ENCODE data around the gene FAM89A. TPM values are rescaled to one million over a fixed set of nuclear protein-coding genes. Genes with fewer than 3 reads are reported as not detected.

The FAM89A gene
- total RNA-seq, 2 experiments from 2014 or later, result 5.6 to 9.7 TPM

- intact Hi-C loops (cut with micrococcal nuclease; ENCODE audit: unreplicated experiment), result no loop called here
- BruUV-seq (replicated peaks), result no TSS peak
- H3K4me3 ChIP-seq (ENCODE audit: low read depth, low read length, poor library complexity, severe bottlenecking), result no peak overlapping the region
- no peak overlapping the region for H3K4me2 ChIP-seq (ENCODE audit: low read length)
- peaks cover 20% of the 10 kb centered on the region; the same call in 1 of the 2 replicates for H3K79me2 ChIP-seq (ENCODE audit: insufficient read depth, low read depth, low read length)
- H3K36me3 ChIP-seq (ENCODE audit: insufficient read depth, low read length), result peaks cover 17% of the 10 kb centered on the region
- POLR2A ChIA-PET, result interaction anchor here (0.7 kb wide), 1 partner anchor 26 kb away, joined by 6 read pairs; no protein-coding TSS in a partner anchor
- no peak overlapping the region for H3K27ac ChIP-seq (ENCODE audit: low read depth, low read length, poor library complexity, severe bottlenecking)
- peaks cover 19% of the 10 kb centered on the region for H3K4me1 ChIP-seq (ENCODE audit: insufficient read depth, low read length, poor library complexity, severe bottlenecking)
- no peaks in the 10 kb centered on the region for H3K9me3 ChIP-seq (ENCODE audit: low read length)
- H4K20me1 ChIP-seq (ENCODE audit: insufficient read depth, low read length), result no peaks in the 10 kb centered on the region; the same call in none of the 2 replicates
- DNase-seq (ENCODE audit: low spot score), result no peak
- CTCF ChIA-PET (ENCODE audit: unreplicated experiment), result no interaction called here
- no peaks in the 10 kb centered on the region for H3K9me2 ChIP-seq (ENCODE audit: insufficient read depth, low read length)
- H2AFZ ChIP-seq (ENCODE audit: low read length), result no peak overlapping the region
- TF ChIP-seq CTCF (conservative IDR thresholded peaks at IDR 0.05; ENCODE audit: low read length) (no peak), EZH2phosphoT487 (IDR thresholded peaks at IDR 0.05; ENCODE audit: borderline replicate concordance, low read depth, low read length) (no peak)
Measured at GRCh38 chr1:230983811-230984210, 56.2 kb downstream of the FAM89A start.

- Histone ChIP-seq H3K4me1 (ENCODE audit: insufficient read depth, low read length, poor library complexity, severe bottlenecking) (peaks cover 19% of the 10 kb centered on the region), H3K4me3 (ENCODE audit: low read depth, low read length, poor library complexity, severe bottlenecking) (no peak overlapping the region), H3K27ac (ENCODE audit: low read depth, low read length, poor library complexity, severe bottlenecking) (no peak overlapping the region), H2AFZ (ENCODE audit: low read length) (no peak overlapping the region), H3K9me2 (ENCODE audit: insufficient read depth, low read length) (no peaks in the 10 kb centered on the region), H3K9me3 (ENCODE audit: low read length) (no peaks in the 10 kb centered on the region), H3K79me2 (ENCODE audit: insufficient read depth, low read depth, low read length) (peaks cover 24% of the 10 kb centered on the region; the same call in 1 of the 2 replicates), H3K4me2 (ENCODE audit: low read length) (no peak overlapping the region), H3K36me3 (ENCODE audit: insufficient read depth, low read length) (peaks cover 17% of the 10 kb centered on the region), H4K20me1 (ENCODE audit: insufficient read depth, low read length) (no peaks in the 10 kb centered on the region; the same call in none of the 2 replicates)
- BruUV-seq (replicated peaks), result no TSS peak
- ChIA-PET POLR2A (interaction anchor here (0.5 to 1.5 kb wide), 5 partner anchors 8 to 575 kb away, joined by 3 to 5 read pairs (median 3); no protein-coding TSS in a partner anchor), CTCF (ENCODE audit: unreplicated experiment) (no interaction called here)
- TF ChIP-seq EZH2phosphoT487 (IDR thresholded peaks at IDR 0.05; ENCODE audit: borderline replicate concordance, low read depth, low read length), result no peak
- no peak for TF ChIP-seq CTCF (conservative IDR thresholded peaks at IDR 0.05; ENCODE audit: low read length)
- DNase-seq (ENCODE audit: low spot score), result no peak
- intact Hi-C loops (cut with micrococcal nuclease; ENCODE audit: unreplicated experiment), result no loop called here
Measured at GRCh38 chr1:230982696-230983095, 57.4 kb downstream of the FAM89A start.

GRCh38 chr1:230979952-230980351 lies 60.1 kb downstream of the FAM89A start:
- CTCF ChIA-PET (ENCODE audit: unreplicated experiment), result interaction anchor here (1.0 kb wide), 1 partner anchor 58 kb away, joined by 3 read pairs; no protein-coding TSS in a partner anchor
- H3K36me3 ChIP-seq (ENCODE audit: insufficient read depth, low read length), result peaks cover 29% of the 10 kb centered on the region
- H3K4me1 ChIP-seq (ENCODE audit: insufficient read depth, low read length, poor library complexity, severe bottlenecking), result peaks cover 22% of the 10 kb centered on the region
- BruUV-seq (replicated peaks), result no TSS peak
- intact Hi-C loops (cut with micrococcal nuclease; ENCODE audit: unreplicated experiment), result loop anchor here (1.0 to 5.0 kb wide), 7 partner anchors 58 to 632 kb away; partner anchors contain the start of gene COG2
- H3K79me2 ChIP-seq (ENCODE audit: insufficient read depth, low read depth, low read length), result peaks cover 41% of the 10 kb centered on the region; the same call in 1 of the 2 replicates
- peaks cover 7% of the 10 kb centered on the region; the same call in 1 of the 2 replicates for H4K20me1 ChIP-seq (ENCODE audit: insufficient read depth, low read length)
- H2AFZ ChIP-seq (ENCODE audit: low read length), result peak overlapping the region; percentile 89
- no peaks in the 10 kb centered on the region for H3K9me3 ChIP-seq (ENCODE audit: low read length)
- POLR2A ChIA-PET, result interaction anchor here (1.1 kb wide), 1 partner anchor 9 kb away, joined by 7 read pairs; no protein-coding TSS in a partner anchor
- no peaks in the 10 kb centered on the region for H3K9me2 ChIP-seq (ENCODE audit: insufficient read depth, low read length)
- peak overlapping the region; percentile 93 for H3K4me3 ChIP-seq (ENCODE audit: low read depth, low read length, poor library complexity, severe bottlenecking)
- H3K27ac ChIP-seq (ENCODE audit: low read depth, low read length, poor library complexity, severe bottlenecking), result peak overlapping the region; percentile 68
- TF ChIP-seq EZH2phosphoT487 (IDR thresholded peaks at IDR 0.05; ENCODE audit: borderline replicate concordance, low read depth, low read length), result no peak
- TF ChIP-seq CTCF (conservative IDR thresholded peaks at IDR 0.05; ENCODE audit: low read length), result no peak
- H3K4me2 ChIP-seq (ENCODE audit: low read length), result peak overlapping the region; percentile 84
- peak; percentile 43 for DNase-seq (ENCODE audit: low spot score)
